Naive B cell (primary cell): ENCODE data around the gene CD164L2. TPM values are rescaled to one million over a fixed set of nuclear protein-coding genes. Genes with fewer than 3 reads are reported as not detected.
A peak's percentile ranks its signal among the peaks of the same experiment; 100 is the strongest.
"Not testable (repeated sequence)": the region's sequence is repeated elsewhere in the genome, so short reads cannot be mapped to it uniquely, and the experiment has no call there.

Source experiments
- ATAC-seq, 2 donors: fragments of 150-1000 bp; cut with Tn5 transposase; 2 replicates each; pipeline ENCODE4 v1.10.0; 2021; ENCODE audit warnings: low read depth in 2 of 2, mild to moderate bottlenecking in 2 of 2, moderate library complexity in 2 of 2
- DNase-seq: peaks from one replicate; pipeline ENCODE4 v3.0.0; 2022
- H3K27ac Mint-ChIP-seq, 6 donors: one replicate each; pipeline ENCODE4 v1.8.0; 2020 to 2022; ENCODE audit warnings: mild to moderate bottlenecking in 6 of 6, mixed read lengths in 6 of 6, moderate library complexity in 5 of 6, inconsistent platforms in 2 of 6
- H3K27me3 Mint-ChIP-seq, 3 donors: one replicate each; pipeline ENCODE4 v1.8.0; 2021 to 2022; ENCODE audit warnings: mixed read lengths in 3 of 3, mild to moderate bottlenecking in 1 of 3
- H3K36me3 Mint-ChIP-seq, 2 donors: one replicate each; pipeline ENCODE4 v1.8.0; 2020 to 2022; ENCODE audit warnings: mixed read lengths in 2 of 2, inconsistent platforms in 1 of 2, mild to moderate bottlenecking in 1 of 2
- H3K4me1 Mint-ChIP-seq, 3 donors: one replicate each; pipeline ENCODE4 v1.8.0; 2020 to 2022; ENCODE audit warnings: mixed read lengths in 3 of 3, inconsistent platforms in 1 of 3, mild to moderate bottlenecking in 1 of 3, moderate library complexity in 1 of 3
- H3K4me3 Mint-ChIP-seq, 8 donors: one replicate each; pipeline ENCODE4 v1.8.0; 2020 to 2022; ENCODE audit warnings: mild to moderate bottlenecking in 8 of 8, mixed read lengths in 8 of 8, moderate library complexity in 8 of 8, inconsistent platforms in 2 of 8
- H3K9me3 Mint-ChIP-seq, 7 donors: one replicate each; pipeline ENCODE4 v1.8.0; 2020 to 2022; ENCODE audit warnings: mixed read lengths in 7 of 7, mild to moderate bottlenecking in 5 of 7, inconsistent platforms in 2 of 7, moderate library complexity in 1 of 7
- polyA plus RNA-seq, 6 donors: library from polyadenylated mRNA; unstranded; fragments of 300-500 nt; fragmentation: Illumina TruSeq; gene quantifications; one replicate each; pipeline ENCODE4 v1.2.3, GENCODE V29; 2021; ENCODE audit warnings: low read depth in 6 of 6

Gene CD164L2
- polyA plus RNA-seq, 6 donors from 2014 or later: not detected

GRCh38 chr1:27392096-27392777, 9.1 kb upstream of the CD164L2 start, which contains the start of gene GPR3:
Gene GPR3, plus strand, starts transcription at chr1:27392622. Its CDS starts 1,177 bp downstream, at chr1:27393799.
- H3K4me3 Mint-ChIP-seq: peak within 1 kb of the TSS; percentile 48 to 91 (median 86)
- H3K9me3 Mint-ChIP-seq: no peaks in the 10 kb centered on the region
- peak; percentile 86 to 91 for ATAC-seq
- H3K36me3 Mint-ChIP-seq: no peaks in the 10 kb centered on the region
- peaks cover 0 to 11% (median under 1%) of the 10 kb centered on the region in 3 donors for H3K27me3 Mint-ChIP-seq
- peak; percentile 89 for DNase-seq
- peaks cover 25 to 36% (median 26%) of the 10 kb centered on the region in 3 donors for H3K4me1 Mint-ChIP-seq
- peak within 1 kb of the TSS; percentile 82 to 98 (median 92) for H3K27ac Mint-ChIP-seq

- H3K36me3 Mint-ChIP-seq: no peaks in the 10 kb centered on the region
- DNase-seq (no peak), ATAC-seq (peak in 1 of 2 donors; percentile 15)
- H3K9me3 Mint-ChIP-seq: no peaks in the 10 kb centered on the region
- H3K4me3 Mint-ChIP-seq: peak overlapping the region in 7 of 8 donors; percentile 48 to 90 (median 85)
- peak overlapping the region in 4 of 6 donors; percentile 85 to 98 (median 92) for H3K27ac Mint-ChIP-seq
- peaks cover 25 to 36% (median 26%) of the 10 kb centered on the region in 3 donors for H3K4me1 Mint-ChIP-seq
- peaks cover 0 to 11% (median 6%) of the 10 kb centered on the region in 3 donors for H3K27me3 Mint-ChIP-seq
Observed at GRCh38 chr1:27391511-27392095, 8.5 kb upstream of the CD164L2 start.

GRCh38 chr1:27388337-27389005, 5.3 kb upstream of the CD164L2 start:
- peak; percentile 69 for DNase-seq
- H3K27ac Mint-ChIP-seq: peak overlapping the region in 1 of 6 donors; percentile 78
- H3K36me3 Mint-ChIP-seq: no peaks in the 10 kb centered on the region
- peaks cover 0 to 16% (median 6%) of the 10 kb centered on the region in 3 donors for H3K27me3 Mint-ChIP-seq
- no peak for ATAC-seq
- H3K9me3 Mint-ChIP-seq: no peaks in the 10 kb centered on the region
- peak overlapping the region in 1 of 8 donors; percentile 51 for H3K4me3 Mint-ChIP-seq
- H3K4me1 Mint-ChIP-seq: peaks cover 18 to 32% (median 19%) of the 10 kb centered on the region in 3 donors

- H3K4me3 Mint-ChIP-seq, DNase-seq, H3K36me3 Mint-ChIP-seq, ATAC-seq, H3K27ac Mint-ChIP-seq, H3K9me3 Mint-ChIP-seq: not testable (repeated sequence)
- H3K4me1 Mint-ChIP-seq: peaks cover 16 to 22% (median 18%) of the 10 kb centered on the region in 3 donors
- peaks cover 0 to 11% (median 6%) of the 10 kb centered on the region in 3 donors for H3K27me3 Mint-ChIP-seq
Observed at GRCh38 chr1:27384797-27385196, 1.7 kb upstream of the CD164L2 start.

- Mint-ChIP-seq H3K4me1 (peaks cover 13 to 21% (median 16%) of the 10 kb centered on the region in 3 donors), H3K27me3 (peaks cover 0 to 8% (median 6%) of the 10 kb centered on the region in 3 donors), H3K9me3 (no peaks in the 10 kb centered on the region), H3K36me3 (no peaks in the 10 kb centered on the region), H3K27ac (no peak overlapping the region), H3K4me3 (peak overlapping the region in 2 of 8 donors; percentile 41 to 66)
- ATAC-seq (no peak), DNase-seq (no peak)
Observed at GRCh38 chr1:27383661-27384060, 528 bp upstream of the CD164L2 start.

GRCh38 chr1:27381969-27382762, 967 bp downstream of the CD164L2 start:
- H3K27me3 Mint-ChIP-seq: peaks cover 0 to 5% (median 5%) of the 10 kb centered on the region in 3 donors
- no peak overlapping the region for H3K4me3 Mint-ChIP-seq
- DNase-seq: peak; percentile 29
- no peaks in the 10 kb centered on the region for H3K36me3 Mint-ChIP-seq
- H3K4me1 Mint-ChIP-seq: peaks cover 8 to 18% (median 12%) of the 10 kb centered on the region in 3 donors
- H3K9me3 Mint-ChIP-seq: no peaks in the 10 kb centered on the region
- peak; percentile 95 to 97 for ATAC-seq
- H3K27ac Mint-ChIP-seq: peak overlapping the region in 2 of 6 donors; percentile 8 to 89

GRCh38 chr1:27380766-27381733, 2.1 kb downstream of the CD164L2 start:
- Mint-ChIP-seq H3K27me3 (peaks cover 0 to 5% (median 0%) of the 10 kb centered on the region in 3 donors), H3K4me3 (no peak overlapping the region), H3K27ac (no peak overlapping the region), H3K36me3 (no peaks in the 10 kb centered on the region), H3K4me1 (peaks cover 8 to 18% (median 12%) of the 10 kb centered on the region in 3 donors), H3K9me3 (no peaks in the 10 kb centered on the region)
- no peak for DNase-seq
- ATAC-seq: no peak

GRCh38 chr1:27380224-27380623, 2.9 kb downstream of the CD164L2 start:
- ATAC-seq (no peak), DNase-seq (no peak)
- Mint-ChIP-seq H3K27ac (no peak overlapping the region), H3K9me3 (no peaks in the 10 kb centered on the region), H3K27me3 (peaks cover 0 to 5% (median 0%) of the 10 kb centered on the region in 3 donors), H3K36me3 (no peaks in the 10 kb centered on the region), H3K4me1 (peaks cover 8 to 18% (median 16%) of the 10 kb centered on the region in 3 donors), H3K4me3 (no peak overlapping the region)

- DNase-seq: no peak
- H3K4me3 Mint-ChIP-seq: no peak overlapping the region
- H3K27me3 Mint-ChIP-seq: peaks cover 0 to 5% (median 0%) of the 10 kb centered on the region in 3 donors
- H3K4me1 Mint-ChIP-seq: peaks cover 10 to 18% (median 17%) of the 10 kb centered on the region in 3 donors
- no peak for ATAC-seq
- H3K9me3 Mint-ChIP-seq: no peaks in the 10 kb centered on the region
- no peak overlapping the region for H3K27ac Mint-ChIP-seq
- H3K36me3 Mint-ChIP-seq: no peaks in the 10 kb centered on the region
Observed at GRCh38 chr1:27379564-27380122, 3.5 kb downstream of the CD164L2 start.

GRCh38 chr1:27377760-27378495, 5.2 kb downstream of the CD164L2 start:
- H3K27ac Mint-ChIP-seq: peak overlapping the region in 2 of 6 donors; percentile 74 to 80
- H3K4me3 Mint-ChIP-seq: no peak overlapping the region
- no peaks in the 10 kb centered on the region for H3K9me3 Mint-ChIP-seq
- H3K36me3 Mint-ChIP-seq: no peaks in the 10 kb centered on the region
- peaks cover 14 to 17% (median 14%) of the 10 kb centered on the region in 3 donors for H3K4me1 Mint-ChIP-seq
- H3K27me3 Mint-ChIP-seq: no peaks in the 10 kb centered on the region
- DNase-seq: no peak
- no peak for ATAC-seq

GRCh38 chr1:27374362-27375086, 8.6 kb downstream of the CD164L2 start, which contains the start of gene FCN3:
Gene FCN3, minus strand, starts transcription at chr1:27374824. Its CDS starts 6 bp downstream, at chr1:27374818.
- ATAC-seq: no peak
- peak within 1 kb of the TSS in 1 of 6 donors; percentile 74 for H3K27ac Mint-ChIP-seq
- no peaks in the 10 kb centered on the region for H3K36me3 Mint-ChIP-seq
- DNase-seq: no peak
- H3K4me3 Mint-ChIP-seq: no peak within 1 kb of the TSS
- H3K4me1 Mint-ChIP-seq: peaks cover 16 to 30% (median 29%) of the 10 kb centered on the region in 3 donors
- H3K9me3 Mint-ChIP-seq: no peaks in the 10 kb centered on the region
- H3K27me3 Mint-ChIP-seq: no peaks in the 10 kb centered on the region
